HG03025 (cell line): Measurements from ENCODE around the gene GRM1.
"Not testable (repeated sequence)": the region's sequence is repeated elsewhere in the genome, so short reads cannot be mapped to it uniquely, and the experiment has no call there.

Experiments used
- ATAC-seq: cut with Tn5 transposase; IDR thresholded peaks from one replicate; pipeline ENCODE4 v1.9.1; 2021; ENCODE audit warnings: mild to moderate bottlenecking, moderate library complexity; ENCODE audit not compliant: unreplicated experiment, low FRiP score

Gene GRM1

GRCh38 chr6:146189131-146189530 is 160.3 kb downstream of the GRM1 start:
- no peak for ATAC-seq

GRCh38 chr6:146190581-146190980 is 161.7 kb downstream of the GRM1 start:
- no peak for ATAC-seq

- ATAC-seq: no peak
These were observed 162.3 kb downstream of the GRM1 start for GRCh38 chr6:146191166-146191565.

GRCh38 chr6:146191612-146192011 is 162.8 kb downstream of the GRM1 start:
- no peak for ATAC-seq

GRCh38 chr6:146194434-146194833 is 165.6 kb downstream of the GRM1 start:
- no peak for ATAC-seq

GRCh38 chr6:146200176-146200575 is 171.3 kb downstream of the GRM1 start:
- no peak for ATAC-seq

- ATAC-seq: no peak
These were observed 173.7 kb downstream of the GRM1 start for GRCh38 chr6:146202570-146202969.

- ATAC-seq: no peak
These were observed 181.1 kb downstream of the GRM1 start for GRCh38 chr6:146209942-146210341.

- ATAC-seq: no peak
These were observed 181.7 kb downstream of the GRM1 start for GRCh38 chr6:146210406-146211083.

- no peak for ATAC-seq
These were observed 182.8 kb downstream of the GRM1 start for GRCh38 chr6:146211646-146212045.

- no peak for ATAC-seq
These were observed 183.9 kb downstream of the GRM1 start for GRCh38 chr6:146212781-146213180.

- no peak for ATAC-seq
These were observed 190.2 kb downstream of the GRM1 start for GRCh38 chr6:146219101-146219500.

- no peak for ATAC-seq
These were observed 195.6 kb downstream of the GRM1 start for GRCh38 chr6:146224449-146224848.

GRCh38 chr6:146224988-146225387 is 196.1 kb downstream of the GRM1 start:
- ATAC-seq: no peak

GRCh38 chr6:146240322-146240721 is 211.5 kb downstream of the GRM1 start:
- ATAC-seq: no peak

- no peak for ATAC-seq
These were observed 211.9 kb downstream of the GRM1 start for GRCh38 chr6:146240807-146241206.

GRCh38 chr6:146243646-146244045 is 214.8 kb downstream of the GRM1 start:
- ATAC-seq: not testable (repeated sequence)

- no peak for ATAC-seq
These were observed 215.8 kb downstream of the GRM1 start for GRCh38 chr6:146244630-146245143.

GRCh38 chr6:146246028-146246427 is 217.2 kb downstream of the GRM1 start:
- ATAC-seq: no peak

- ATAC-seq: no peak
These were observed 224.8 kb downstream of the GRM1 start for GRCh38 chr6:146253691-146254090.

GRCh38 chr6:146258206-146258605 is 229.3 kb downstream of the GRM1 start:
- ATAC-seq: no peak

- no peak for ATAC-seq
These were observed 232.0 kb downstream of the GRM1 start for GRCh38 chr6:146260886-146261285.

GRCh38 chr6:146265056-146265455 is 236.2 kb downstream of the GRM1 start:
- no peak for ATAC-seq
